Adipocyte (in vitro differentiated cells): ENCODE results near the gene STT3B.

Source experiments
- DNase-seq: peaks from one replicate; pipeline ENCODE4 v3.0.0-alpha.2; 2015; ENCODE audit warnings: low read depth
- H3K27me3 ChIP-seq: replicated peaks from 2 replicates; pipeline ENCODE4 v1.7.0; 2013; ENCODE audit warnings: mild to moderate bottlenecking, low read length, moderate library complexity; ENCODE audit not compliant: control insufficient read depth, insufficient read depth
- H3K36me3 ChIP-seq: 2 replicates; pipeline ENCODE4 v1.7.0; 2013; ENCODE audit warnings: low read length, mild to moderate bottlenecking, moderate library complexity; ENCODE audit not compliant: control insufficient read depth, insufficient read depth, severe bottlenecking
- H3K4me1 ChIP-seq: 2 replicates; pipeline ENCODE4 v1.7.0; 2013; ENCODE audit warnings: mild to moderate bottlenecking, low read length, moderate library complexity; ENCODE audit not compliant: control insufficient read depth, insufficient read depth
- H3K4me3 ChIP-seq: 2 replicates; pipeline ENCODE4 v1.7.0; 2013; ENCODE audit warnings: mild to moderate bottlenecking, low read length, moderate library complexity
- H3K9ac ChIP-seq: 2 replicates; pipeline ENCODE4 v1.7.0; 2013; ENCODE audit warnings: mild to moderate bottlenecking, low read length, moderate library complexity
- H3K9me3 ChIP-seq: 2 replicates; pipeline ENCODE4 v1.7.0; 2013; ENCODE audit warnings: mild to moderate bottlenecking, low read length, moderate library complexity; ENCODE audit not compliant: control insufficient read depth

The STT3B gene

DNA sequence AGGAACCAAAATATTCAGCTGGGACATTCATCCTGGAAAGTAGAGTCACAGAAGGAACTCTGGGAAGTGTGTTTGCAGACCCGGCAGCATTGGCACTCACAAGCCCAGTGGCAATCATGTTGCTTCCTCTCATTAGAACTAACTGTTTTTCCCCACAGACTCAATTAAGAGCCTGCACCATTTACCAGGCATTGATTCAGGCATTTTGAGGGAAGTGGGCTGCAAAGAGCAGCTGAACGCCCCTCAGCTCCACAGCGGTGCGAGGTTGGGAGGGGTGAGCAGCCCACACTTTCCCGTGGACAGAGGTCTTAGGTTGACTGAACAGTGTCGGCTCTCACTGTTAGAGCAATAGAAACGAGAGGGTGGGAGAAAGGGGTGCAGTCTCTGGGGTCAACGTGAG lies 143.8 kb downstream of the STT3B start:
- no peaks in the 10 kb centered on the region for H3K36me3 ChIP-seq
- peaks cover 3% of the 10 kb centered on the region for H3K4me1 ChIP-seq
- no peak overlapping the region for H3K9ac ChIP-seq
- H3K27me3 ChIP-seq: no peaks in the 10 kb centered on the region
- no peak for DNase-seq
- H3K4me3 ChIP-seq: no peak overlapping the region
- no peaks in the 10 kb centered on the region for H3K9me3 ChIP-seq

- no peaks in the 10 kb centered on the region for H3K9me3 ChIP-seq
These were observed 147.5 kb downstream of the STT3B start for GRCh38 chr3:31680072-31680870.

More at GRCh38 chr3:31680072-31680870, 147.5 kb downstream of the STT3B start:
- Histone ChIP-seq H3K4me1 (no peaks in the 10 kb centered on the region), H3K4me3 (no peak overlapping the region), H3K9ac (no peak overlapping the region), H3K36me3 (peaks cover 6% of the 10 kb centered on the region), H3K27me3 (no peaks in the 10 kb centered on the region)
- DNase-seq: no peak
